AG04449 (cell line): ENCODE data around the gene RNF175.
A peak's percentile ranks its signal among the peaks of the same experiment; 100 is the strongest.

ENCODE experiments used
- CTCF ChIA-PET: fragments of 350-600 bp; formaldehyde crosslinking; extraction: SDS; loops from one replicate; lab custom pipeline; 2021; ENCODE audit warnings: antibody characterized with exemption; lab: Yijun Ruan, JAX
- POLR2A ChIA-PET: fragments of 400-600, 350-600 bp; formaldehyde crosslinking; extraction: SDS; loops from one replicate; lab custom pipeline; 2020; ENCODE audit warnings: antibody characterized with exemption, inconsistent platforms; lab: Yijun Ruan, JAX
- DNase-seq: peaks from one replicate; pipeline ENCODE4 v3.0.0-alpha.2; 2010; ENCODE audit warnings: low read depth, low spot score
- H3K4me3 ChIP-seq: 2 replicates; pipeline ENCODE4 v1.5.1; 2011; ENCODE audit warnings: low read depth, mild to moderate bottlenecking, control low read depth, low read length
- CTCF ChIP-seq: IDR thresholded peaks from one replicate; pipeline ENCODE4 v1.5.1; 2011; ENCODE audit warnings: mild to moderate bottlenecking, moderate library complexity, low read length, control low read depth, inconsistent platforms; ENCODE audit not compliant: insufficient read depth; ENCODE audit errors: missing control alignments

RNF175 gene

GRCh38 chr4:153684971-153685371, 74.9 kb downstream of the RNF175 start:
- CTCF ChIA-PET = interaction anchor here (1.5 kb wide), 1 partner anchor 64 kb away, joined by 3 read pairs; no protein-coding TSS in a partner anchor
- POLR2A ChIA-PET = no interaction called here

GRCh38 chr4:153684182-153684970, 75.4 kb downstream of the RNF175 start, which contains the start of gene TLR2:
Gene TLR2 (plus strand): TSS chr4:153684280. CDS start chr4:153702908, 18,628 bp downstream.
- ChIA-PET POLR2A (no interaction called here), CTCF (interaction anchor here (1.5 kb wide), 1 partner anchor 65 kb away, joined by 3 read pairs; no protein-coding TSS in a partner anchor)
- DNase-seq = no peak

More at GRCh38 chr4:153684971-153685371, 74.9 kb downstream of the RNF175 start:
- no peak for DNase-seq
- no peak for TF ChIP-seq CTCF
- peak overlapping the region; percentile 47 for H3K4me3 ChIP-seq

GRCh38 chr4:153683763-153684181, 76.1 kb downstream of the RNF175 start:
- H3K4me3 ChIP-seq = peak overlapping the region; percentile 47
- DNase-seq = no peak
- ChIA-PET CTCF (interaction anchor here (1.5 kb wide), 1 partner anchor 65 kb away, joined by 3 read pairs; no protein-coding TSS in a partner anchor), POLR2A (no interaction called here)
- TF ChIP-seq CTCF = no peak

More at GRCh38 chr4:153684182-153684970, 75.4 kb downstream of the RNF175 start, which contains the start of gene TLR2:
- H3K4me3 ChIP-seq = peak within 1 kb of the TSS; percentile 47
- TF ChIP-seq CTCF = no peak

- ChIA-PET CTCF (interaction anchor here (1.2 kb wide), 1 partner anchor 30 kb away, joined by 3 read pairs; no protein-coding TSS in a partner anchor), POLR2A (no interaction called here)
- no peak for TF ChIP-seq CTCF
- DNase-seq = no peak
- H3K4me3 ChIP-seq = no peak overlapping the region
Observed at GRCh38 chr4:153679486-153679885, 80.3 kb downstream of the RNF175 start.

GRCh38 chr4:153676984-153677383, 82.8 kb downstream of the RNF175 start:
- CTCF ChIA-PET = no interaction called here
- H3K4me3 ChIP-seq = no peak overlapping the region
- TF ChIP-seq CTCF = no peak
- peak; percentile 72 for DNase-seq
- POLR2A ChIA-PET = no interaction called here

- ChIA-PET CTCF (no interaction called here), POLR2A (no interaction called here)
- TF ChIP-seq CTCF = no peak
- DNase-seq = no peak
- H3K4me3 ChIP-seq = no peak overlapping the region
Observed at GRCh38 chr4:153676486-153676885, 83.3 kb downstream of the RNF175 start.
